DMS53 treated with DMSO at 0.1 percent for 48 hours (cell line): Measurements from ENCODE around the gene AQP6.
"Not testable (repeated sequence)": the region's sequence is repeated elsewhere in the genome, so short reads cannot be mapped to it uniquely, and the experiment has no call there.

Experiments
- DNase-seq: peaks from one replicate; lab custom pipeline; 2025; ENCODE audit not compliant: unreplicated experiment; lab: John Stamatoyannopoulos, UW

AQP6 gene

GRCh38 chr12:49987625-49988303 is 15.0 kb downstream of the AQP6 start:
- no peak for DNase-seq

- not testable (repeated sequence) for DNase-seq
Observed at GRCh38 chr12:49989400-49989799, 16.7 kb downstream of the AQP6 start.

GRCh38 chr12:49990273-49990672 is 17.5 kb downstream of the AQP6 start:
- DNase-seq = no peak

- DNase-seq = no peak
Observed at GRCh38 chr12:49998453-49998852, 25.7 kb downstream of the AQP6 start.

GRCh38 chr12:50003595-50003994 is 30.8 kb downstream of the AQP6 start:
- no peak for DNase-seq

GRCh38 chr12:50004696-50005095 is 31.9 kb downstream of the AQP6 start:
- DNase-seq = no peak

- DNase-seq = no peak
Observed at GRCh38 chr12:50005175-50005574, 32.4 kb downstream of the AQP6 start.

GRCh38 chr12:50006280-50006679 is 33.5 kb downstream of the AQP6 start:
- DNase-seq = no peak

GRCh38 chr12:50006754-50007442 is 34.2 kb downstream of the AQP6 start:
- peak; percentile 48 for DNase-seq

- DNase-seq = no peak
Observed at GRCh38 chr12:50013361-50014147, 40.8 kb downstream of the AQP6 start.

- DNase-seq = no peak
Observed at GRCh38 chr12:50014342-50014741, 41.6 kb downstream of the AQP6 start.

GRCh38 chr12:50016501-50017475 is 44.0 kb downstream of the AQP6 start:
- DNase-seq = no peak

- no peak for DNase-seq
Observed at GRCh38 chr12:50017641-50018040, 44.9 kb downstream of the AQP6 start.

- DNase-seq = no peak
Observed at GRCh38 chr12:50018154-50018553, 45.4 kb downstream of the AQP6 start.

- DNase-seq = no peak
Observed at GRCh38 chr12:50018968-50019367, 46.2 kb downstream of the AQP6 start.

- DNase-seq = no peak
Observed at GRCh38 chr12:50019524-50019923, 46.8 kb downstream of the AQP6 start.

GRCh38 chr12:50021031-50021430 is 48.3 kb downstream of the AQP6 start:
- DNase-seq = no peak

GRCh38 chr12:50022903-50023302 is 50.2 kb downstream of the AQP6 start:
- DNase-seq = no peak

- no peak for DNase-seq
Observed at GRCh38 chr12:50024227-50024626, 51.5 kb downstream of the AQP6 start.

GRCh38 chr12:50024805-50025186 is 52.0 kb downstream of the AQP6 start:
- no peak for DNase-seq
